GM20431 (cell line): ENCODE data around the gene SLC12A8.

Experiments used
- in situ Hi-C: fragments of 300-500 bp; cut with MseI, MboI; formaldehyde crosslinking; loops from one replicate; pipeline ENCODE4 v1.15.0; 2020; ENCODE audit warnings: low sequenced_read_pairs; ENCODE audit not compliant: unreplicated experiment

The SLC12A8 gene

GRCh38 chr3:125220183-125220582 lies 7.6 kb upstream of the SLC12A8 start:
- in situ Hi-C loops = no loop called here

- in situ Hi-C loops = no loop called here
These were observed 6.7 kb upstream of the SLC12A8 start for GRCh38 chr3:125219261-125219701.

- in situ Hi-C loops = no loop called here
These were observed 2.2 kb upstream of the SLC12A8 start for GRCh38 chr3:125214738-125215137.

GRCh38 chr3:125213946-125214542 lies 1.5 kb upstream of the SLC12A8 start:
- in situ Hi-C loops = no loop called here

- in situ Hi-C loops = no loop called here
These were observed 812 bp upstream of the SLC12A8 start for GRCh38 chr3:125213364-125213755.

- in situ Hi-C loops = no loop called here
These were observed 448 bp downstream of the SLC12A8 start for GRCh38 chr3:125212091-125212508.

- in situ Hi-C loops = no loop called here
These were observed 941 bp downstream of the SLC12A8 start for GRCh38 chr3:125211523-125212090.

- in situ Hi-C loops = no loop called here
These were observed 4.5 kb downstream of the SLC12A8 start for GRCh38 chr3:125207949-125208568.

GRCh38 chr3:125207507-125207906 lies 5.0 kb downstream of the SLC12A8 start:
- in situ Hi-C loops = no loop called here

GRCh38 chr3:125206934-125207333 lies 5.6 kb downstream of the SLC12A8 start:
- in situ Hi-C loops = no loop called here

- in situ Hi-C loops = no loop called here
These were observed 8.8 kb downstream of the SLC12A8 start for GRCh38 chr3:125203731-125204130.

- in situ Hi-C loops = no loop called here
These were observed 10.4 kb downstream of the SLC12A8 start for GRCh38 chr3:125202197-125202596.

- in situ Hi-C loops = no loop called here
These were observed 11.8 kb downstream of the SLC12A8 start for GRCh38 chr3:125200731-125201139.

- in situ Hi-C loops = no loop called here
These were observed 17.5 kb downstream of the SLC12A8 start for GRCh38 chr3:125194849-125195601.

- in situ Hi-C loops = no loop called here
These were observed 18.3 kb downstream of the SLC12A8 start for GRCh38 chr3:125194061-125194848.

GRCh38 chr3:125192190-125193035 lies 20.1 kb downstream of the SLC12A8 start:
- in situ Hi-C loops = no loop called here

GRCh38 chr3:125191730-125192129 lies 20.8 kb downstream of the SLC12A8 start:
- in situ Hi-C loops = no loop called here

GRCh38 chr3:125191256-125191655 lies 21.3 kb downstream of the SLC12A8 start:
- in situ Hi-C loops = no loop called here

GRCh38 chr3:125190786-125191185 lies 21.8 kb downstream of the SLC12A8 start:
- in situ Hi-C loops = no loop called here
